ENCODE measurements around the gene TBX1.

DNA sequence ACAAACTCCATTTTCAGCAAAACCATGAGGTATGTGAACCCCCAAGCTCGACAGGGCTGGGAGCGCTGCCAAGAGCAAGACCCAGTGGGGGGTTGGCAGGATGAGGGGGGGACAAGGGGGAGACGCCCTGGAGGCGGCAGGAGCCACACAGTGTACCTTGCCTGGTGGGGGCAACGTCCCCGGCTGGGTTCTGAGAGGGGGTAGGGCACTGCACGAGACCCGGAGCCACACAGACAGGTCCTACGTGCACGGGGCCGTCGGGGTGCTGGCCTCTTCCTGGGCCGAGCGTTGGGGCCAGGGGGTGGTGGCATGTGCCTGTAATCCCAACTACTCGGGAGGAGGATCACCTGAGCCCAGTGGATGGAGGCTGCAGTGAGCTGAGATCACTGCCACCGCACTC lies 28.8 kb downstream of the TBX1 start:
- TF ChIP-seq, protein P1, sequence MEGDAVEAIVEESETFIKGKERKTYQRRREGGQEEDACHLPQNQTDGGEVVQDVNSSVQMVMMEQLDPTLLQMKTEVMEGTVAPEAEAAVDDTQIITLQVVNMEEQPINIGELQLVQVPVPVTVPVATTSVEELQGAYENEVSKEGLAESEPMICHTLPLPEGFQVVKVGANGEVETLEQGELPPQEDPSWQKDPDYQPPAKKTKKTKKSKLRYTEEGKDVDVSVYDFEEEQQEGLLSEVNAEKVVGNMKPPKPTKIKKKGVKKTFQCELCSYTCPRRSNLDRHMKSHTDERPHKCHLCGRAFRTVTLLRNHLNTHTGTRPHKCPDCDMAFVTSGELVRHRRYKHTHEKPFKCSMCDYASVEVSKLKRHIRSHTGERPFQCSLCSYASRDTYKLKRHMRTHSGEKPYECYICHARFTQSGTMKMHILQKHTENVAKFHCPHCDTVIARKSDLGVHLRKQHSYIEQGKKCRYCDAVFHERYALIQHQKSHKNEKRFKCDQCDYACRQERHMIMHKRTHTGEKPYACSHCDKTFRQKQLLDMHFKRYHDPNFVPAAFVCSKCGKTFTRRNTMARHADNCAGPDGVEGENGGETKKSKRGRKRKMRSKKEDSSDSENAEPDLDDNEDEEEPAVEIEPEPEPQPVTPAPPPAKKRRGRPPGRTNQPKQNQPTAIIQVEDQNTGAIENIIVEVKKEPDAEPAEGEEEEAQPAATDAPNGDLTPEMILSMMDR (IDR thresholded peaks at IDR 0.05), result no peak
- TF ChIP-seq POLR2AphosphoS5 (IDR thresholded peaks at IDR 0.05), result no peak

Measured in prostate gland (tissue), 2 donors.